Measurements from ENCODE around the gene SAP25. TPM values are rescaled to one million over a fixed set of nuclear protein-coding genes. Genes with fewer than 3 reads are reported as not detected.
"Not testable (repeated sequence)": the region's sequence is repeated elsewhere in the genome, so short reads cannot be mapped to it uniquely, and the experiment has no call there.

The SAP25 gene
- polyA plus RNA-seq, 1 donor from 2014 or later = 0.52 TPM

DNA sequence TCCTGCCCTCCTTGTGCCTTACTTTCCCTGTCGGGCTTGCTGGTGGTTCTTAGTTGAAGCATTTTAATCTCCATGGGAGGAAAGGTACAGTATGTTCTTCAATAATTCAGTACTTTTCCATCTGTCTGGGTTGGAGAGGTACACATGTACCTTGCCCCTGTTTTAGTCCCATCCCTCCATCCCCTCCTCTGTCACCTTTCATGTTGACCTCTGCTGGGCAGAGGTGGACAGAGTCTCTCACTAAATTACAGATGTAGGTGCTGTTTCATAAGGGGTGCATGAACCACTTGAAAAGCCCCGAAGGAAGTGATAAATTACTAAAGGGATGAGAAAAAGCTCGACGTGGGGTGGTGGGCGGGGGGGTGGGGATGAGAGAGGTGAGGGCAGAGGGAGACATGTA lies 29.3 kb downstream of the SAP25 start:
- Histone ChIP-seq H2AFZ (ENCODE audit: low read depth, low read length) (no peak overlapping the region), H3K9me2 (ENCODE audit: insufficient read depth, low read length) (no peaks in the 10 kb centered on the region), H3K79me2 (replicated peaks; ENCODE audit: insufficient read depth, low read length) (peaks cover 7% of the 10 kb centered on the region), H3K9me3 (ENCODE audit: low read length) (no peaks in the 10 kb centered on the region), H3F3A (ENCODE audit: insufficient read depth, low read length, poor library complexity, severe bottlenecking) (no peaks in the 10 kb centered on the region), H3K4me3 (ENCODE audit: low read length) (no peak overlapping the region), H3K4me2 (ENCODE audit: low read length) (no peak overlapping the region), H3K27me3 (ENCODE audit: insufficient read depth, low read depth, low read length) (no peaks in the 10 kb centered on the region), H3K36me3 (ENCODE audit: insufficient read depth, low read length) (no peaks in the 10 kb centered on the region), H3K27ac (ENCODE audit: low read length) (no peak overlapping the region), H4K20me1 (ENCODE audit: insufficient read depth) (no peaks in the 10 kb centered on the region), H3K9ac (ENCODE audit: low read length) (no peak overlapping the region)
- TF ChIP-seq POLR2AphosphoS5 (IDR thresholded peaks at IDR 0.05) (no peak), MXI1 (conservative IDR thresholded peaks at IDR 0.05; ENCODE audit: poor library complexity, severe bottlenecking) (no peak), EP300 (conservative IDR thresholded peaks at IDR 0.05; ENCODE audit: poor library complexity, severe bottlenecking) (no peak), SMC3 (conservative IDR thresholded peaks at IDR 0.05; ENCODE audit: poor library complexity) (no peak), RAD21 (conservative IDR thresholded peaks at IDR 0.05) (no peak), EZH2 (IDR thresholded peaks at IDR 0.05; ENCODE audit: borderline replicate concordance, insufficient read depth, low read length, poor library complexity, severe bottlenecking) (no peak), TAF1 (IDR thresholded peaks at IDR 0.05; ENCODE audit: low read depth) (no peak)
- TF ChIP-seq, protein P1, sequence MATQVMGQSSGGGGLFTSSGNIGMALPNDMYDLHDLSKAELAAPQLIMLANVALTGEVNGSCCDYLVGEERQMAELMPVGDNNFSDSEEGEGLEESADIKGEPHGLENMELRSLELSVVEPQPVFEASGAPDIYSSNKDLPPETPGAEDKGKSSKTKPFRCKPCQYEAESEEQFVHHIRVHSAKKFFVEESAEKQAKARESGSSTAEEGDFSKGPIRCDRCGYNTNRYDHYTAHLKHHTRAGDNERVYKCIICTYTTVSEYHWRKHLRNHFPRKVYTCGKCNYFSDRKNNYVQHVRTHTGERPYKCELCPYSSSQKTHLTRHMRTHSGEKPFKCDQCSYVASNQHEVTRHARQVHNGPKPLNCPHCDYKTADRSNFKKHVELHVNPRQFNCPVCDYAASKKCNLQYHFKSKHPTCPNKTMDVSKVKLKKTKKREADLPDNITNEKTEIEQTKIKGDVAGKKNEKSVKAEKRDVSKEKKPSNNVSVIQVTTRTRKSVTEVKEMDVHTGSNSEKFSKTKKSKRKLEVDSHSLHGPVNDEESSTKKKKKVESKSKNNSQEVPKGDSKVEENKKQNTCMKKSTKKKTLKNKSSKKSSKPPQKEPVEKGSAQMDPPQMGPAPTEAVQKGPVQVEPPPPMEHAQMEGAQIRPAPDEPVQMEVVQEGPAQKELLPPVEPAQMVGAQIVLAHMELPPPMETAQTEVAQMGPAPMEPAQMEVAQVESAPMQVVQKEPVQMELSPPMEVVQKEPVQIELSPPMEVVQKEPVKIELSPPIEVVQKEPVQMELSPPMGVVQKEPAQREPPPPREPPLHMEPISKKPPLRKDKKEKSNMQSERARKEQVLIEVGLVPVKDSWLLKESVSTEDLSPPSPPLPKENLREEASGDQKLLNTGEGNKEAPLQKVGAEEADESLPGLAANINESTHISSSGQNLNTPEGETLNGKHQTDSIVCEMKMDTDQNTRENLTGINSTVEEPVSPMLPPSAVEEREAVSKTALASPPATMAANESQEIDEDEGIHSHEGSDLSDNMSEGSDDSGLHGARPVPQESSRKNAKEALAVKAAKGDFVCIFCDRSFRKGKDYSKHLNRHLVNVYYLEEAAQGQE (IDR thresholded peaks at IDR 0.05; ENCODE audit: borderline replicate concordance) = no peak
- TF ChIP-seq, protein P2, sequence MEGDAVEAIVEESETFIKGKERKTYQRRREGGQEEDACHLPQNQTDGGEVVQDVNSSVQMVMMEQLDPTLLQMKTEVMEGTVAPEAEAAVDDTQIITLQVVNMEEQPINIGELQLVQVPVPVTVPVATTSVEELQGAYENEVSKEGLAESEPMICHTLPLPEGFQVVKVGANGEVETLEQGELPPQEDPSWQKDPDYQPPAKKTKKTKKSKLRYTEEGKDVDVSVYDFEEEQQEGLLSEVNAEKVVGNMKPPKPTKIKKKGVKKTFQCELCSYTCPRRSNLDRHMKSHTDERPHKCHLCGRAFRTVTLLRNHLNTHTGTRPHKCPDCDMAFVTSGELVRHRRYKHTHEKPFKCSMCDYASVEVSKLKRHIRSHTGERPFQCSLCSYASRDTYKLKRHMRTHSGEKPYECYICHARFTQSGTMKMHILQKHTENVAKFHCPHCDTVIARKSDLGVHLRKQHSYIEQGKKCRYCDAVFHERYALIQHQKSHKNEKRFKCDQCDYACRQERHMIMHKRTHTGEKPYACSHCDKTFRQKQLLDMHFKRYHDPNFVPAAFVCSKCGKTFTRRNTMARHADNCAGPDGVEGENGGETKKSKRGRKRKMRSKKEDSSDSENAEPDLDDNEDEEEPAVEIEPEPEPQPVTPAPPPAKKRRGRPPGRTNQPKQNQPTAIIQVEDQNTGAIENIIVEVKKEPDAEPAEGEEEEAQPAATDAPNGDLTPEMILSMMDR (IDR thresholded peaks at IDR 0.05; ENCODE audit: poor library complexity, severe bottlenecking) = no peak

DNA sequence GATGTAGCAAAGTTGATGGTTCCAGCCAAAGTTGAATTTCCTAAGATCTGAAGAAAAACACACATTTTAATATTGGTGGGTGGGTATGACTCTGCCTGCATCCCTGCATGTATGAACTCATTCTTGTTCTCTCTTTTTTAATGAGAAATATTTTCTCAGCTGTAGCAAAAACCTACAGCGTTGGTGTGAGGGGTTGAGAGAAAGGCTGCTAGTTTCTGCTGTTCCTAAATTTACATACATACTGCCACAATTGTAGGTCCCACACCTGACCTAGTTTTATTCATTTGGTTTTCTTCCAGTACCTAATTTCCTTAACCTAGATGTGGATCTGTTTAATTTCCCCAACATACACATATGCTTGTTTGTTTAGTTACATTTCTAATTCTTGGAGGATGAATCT lies 30.1 kb downstream of the SAP25 start:
- TF ChIP-seq MXI1 (conservative IDR thresholded peaks at IDR 0.05; ENCODE audit: poor library complexity, severe bottlenecking) = no peak
- TF ChIP-seq SMC3 (conservative IDR thresholded peaks at IDR 0.05; ENCODE audit: poor library complexity) = no peak
- no peak for TF ChIP-seq EZH2 (IDR thresholded peaks at IDR 0.05; ENCODE audit: borderline replicate concordance, insufficient read depth, low read length, poor library complexity, severe bottlenecking)
- TF ChIP-seq, protein P1 (IDR thresholded peaks at IDR 0.05; ENCODE audit: borderline replicate concordance) = no peak
- TF ChIP-seq EP300 (conservative IDR thresholded peaks at IDR 0.05; ENCODE audit: poor library complexity, severe bottlenecking) = no peak
- TF ChIP-seq TAF1 (IDR thresholded peaks at IDR 0.05; ENCODE audit: low read depth) = no peak
- TF ChIP-seq, protein P2 (IDR thresholded peaks at IDR 0.05; ENCODE audit: poor library complexity, severe bottlenecking) = no peak
- TF ChIP-seq RAD21 (conservative IDR thresholded peaks at IDR 0.05) = no peak
- no peak for TF ChIP-seq POLR2AphosphoS5 (IDR thresholded peaks at IDR 0.05)
- Histone ChIP-seq H3K4me3 (ENCODE audit: low read length) (no peak overlapping the region), H2AFZ (ENCODE audit: low read depth, low read length) (no peak overlapping the region), H3K36me3 (ENCODE audit: insufficient read depth, low read length) (no peaks in the 10 kb centered on the region), H3K9me2 (ENCODE audit: insufficient read depth, low read length) (no peaks in the 10 kb centered on the region), H3K79me2 (replicated peaks; ENCODE audit: insufficient read depth, low read length) (peaks cover 7% of the 10 kb centered on the region), H3K4me2 (ENCODE audit: low read length) (no peak overlapping the region), H3F3A (ENCODE audit: insufficient read depth, low read length, poor library complexity, severe bottlenecking) (no peaks in the 10 kb centered on the region), H3K9ac (ENCODE audit: low read length) (no peak overlapping the region), H3K27ac (ENCODE audit: low read length) (no peak overlapping the region), H3K9me3 (ENCODE audit: low read length) (no peaks in the 10 kb centered on the region), H4K20me1 (ENCODE audit: insufficient read depth) (no peaks in the 10 kb centered on the region), H3K27me3 (ENCODE audit: insufficient read depth, low read depth, low read length) (no peaks in the 10 kb centered on the region)

DNA sequence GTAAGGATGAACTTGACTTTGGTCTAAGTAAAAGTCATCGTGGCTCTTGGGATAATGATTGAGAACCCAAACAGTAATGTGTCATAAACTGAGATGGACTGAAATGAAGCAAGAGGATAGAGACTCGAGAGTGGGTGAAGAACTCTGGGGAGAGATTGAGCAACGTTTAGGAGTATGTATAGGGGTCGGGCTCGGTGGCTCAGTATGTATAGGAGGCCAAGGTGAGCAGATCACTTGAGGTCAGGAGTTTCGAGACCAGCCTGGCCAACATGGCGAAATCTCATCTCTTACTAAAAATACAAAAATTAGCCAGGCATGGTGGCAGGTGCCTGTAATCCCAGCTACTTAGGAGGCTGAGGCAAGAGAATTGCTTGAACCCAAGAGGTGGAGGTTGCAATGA lies 32.4 kb downstream of the SAP25 start:
- not testable (repeated sequence) for H3K4me2 ChIP-seq (ENCODE audit: low read length); H3K27ac ChIP-seq (ENCODE audit: low read length); H3F3A ChIP-seq (ENCODE audit: insufficient read depth, low read length, poor library complexity, severe bottlenecking); H3K27me3 ChIP-seq (ENCODE audit: insufficient read depth, low read depth, low read length); H3K4me3 ChIP-seq (ENCODE audit: low read length); H4K20me1 ChIP-seq (ENCODE audit: insufficient read depth); H3K36me3 ChIP-seq (ENCODE audit: insufficient read depth, low read length); H3K9me3 ChIP-seq (ENCODE audit: low read length); H3K9ac ChIP-seq (ENCODE audit: low read length); H2AFZ ChIP-seq (ENCODE audit: low read depth, low read length); H3K9me2 ChIP-seq (ENCODE audit: insufficient read depth, low read length); H3K79me2 ChIP-seq (replicated peaks; ENCODE audit: insufficient read depth, low read length)
